HCT116 (cell line): ENCODE measurements around the gene CHM. TPM values are rescaled to one million over a fixed set of nuclear protein-coding genes. Genes with fewer than 3 reads are reported as not detected.

Experiments used
- ATAC-seq: fragments of 200-7000 bp; cut with Tn5 transposase; 2 replicates; pipeline ENCODE4 v1.9.1; 2020; ENCODE audit warnings: mild to moderate bottlenecking, moderate library complexity
- BruUV-seq: library from RNA; stranded (reverse); fragments of 400-500 nt; replicated peaks from 2 replicates; lab custom pipeline; 2021; lab: Mats Ljungman, UMichigan
- CTCF ChIA-PET: fragments of 300-600 bp; sonication (Branson Sonifier 250); formaldehyde crosslinking; loops from one replicate; lab custom pipeline; 2021; ENCODE audit warnings: antibody characterized with exemption; lab: Charles Lee
- POLR2A ChIA-PET: fragments of 300-600, 350-600 bp; sonication (Branson Sonifier 250); formaldehyde crosslinking; loops from one replicate; lab custom pipeline; 2021; ENCODE audit warnings: antibody characterized with exemption; lab: Charles Lee
- RAD21 ChIA-PET, 2 experiments: fragments of 300-600 bp; sonication (Branson Sonifier 250); formaldehyde crosslinking; loops; one replicate each; lab custom pipeline; 2023; ENCODE audit warnings: low total read pairs in 2 of 2; ENCODE audit not compliant: uncharacterized antibody in 2 of 2, unreplicated experiment in 2 of 2, low non-redundant PET in 1 of 2; lab: Charles Lee
- DNase-seq: peaks from one replicate; pipeline ENCODE4 v3.0.0-alpha.2; 2010; ENCODE audit warnings: low read depth, low spot score
- H2AFZ ChIP-seq: fragments of 200-600 bp; shearing (Covaris generic), sonication (generic); 2 replicates; pipeline ENCODE4 v1.6.1; 2017; ENCODE audit warnings: low read depth, mixed run types, mixed read lengths, antibody characterized with exemption, low read length; ENCODE audit not compliant: poor library complexity, severe bottlenecking
- H3K27ac ChIP-seq: 2 replicates; pipeline ENCODE4 v1.5.1; 2012; ENCODE audit warnings: low read depth, low read length
- H3K27me3 ChIP-seq: fragments of 200-600 bp; sonication (generic); 2 replicates; pipeline ENCODE4 v1.6.1; 2016; ENCODE audit warnings: mixed run types, low read length, mixed read lengths; ENCODE audit not compliant: insufficient read depth
- H3K36me3 ChIP-seq, 2 experiments: fragments of 200-500 bp in 1 of 2; fragments of 200-600 bp in 1 of 2; sonication (Bioruptor generic) in 1 of 2; sonication (generic) in 1 of 2; 2 replicates each; pipeline versions ENCODE4 v1.5.1 to v1.6.1; 2014 to 2016; ENCODE audit warnings: low read length in 2 of 2, inconsistent platforms in 1 of 2, mixed read lengths in 1 of 2, mixed run types in 1 of 2; ENCODE audit not compliant: insufficient read depth in 2 of 2, control insufficient read depth in 1 of 2
- H3K4me1 ChIP-seq, 2 experiments: fragments of 200-600 bp in 1 of 2; sonication (generic) in 1 of 2; 2 replicates each; pipeline versions ENCODE4 v1.5.1 to v1.6.1; 2012 to 2017; ENCODE audit warnings: low read length in 2 of 2, inconsistent platforms in 1 of 2, mild to moderate bottlenecking in 1 of 2, mixed read lengths in 1 of 2, mixed run types in 1 of 2, moderate library complexity in 1 of 2; ENCODE audit not compliant: insufficient read depth in 2 of 2, control insufficient read depth in 1 of 2
- H3K4me2 ChIP-seq: fragments of 200-600 bp; sonication (generic); 2 replicates; pipeline ENCODE4 v1.6.1; 2017; ENCODE audit warnings: mixed run types, low read length, mixed read lengths
- H3K4me3 ChIP-seq, 2 experiments: fragments of 200-600 bp in 1 of 2; sonication (generic) in 1 of 2; replicated peaks in 1 of 2; 2 replicates each; pipeline ENCODE4 v1.5.1; 2011 to 2016; ENCODE audit warnings: low read length in 2 of 2, control low read depth in 1 of 2, low read depth in 1 of 2, mild to moderate bottlenecking in 1 of 2, mixed read lengths in 1 of 2, mixed run types in 1 of 2
- H3K79me2 ChIP-seq: fragments of 200-600 bp; sonication (generic); 2 replicates; pipeline ENCODE4 v1.6.1; 2017; ENCODE audit warnings: mild to moderate bottlenecking, mixed run types, low read length, moderate library complexity, mixed read lengths; ENCODE audit not compliant: insufficient read depth
- H3K9ac ChIP-seq: fragments of 200-600 bp; sonication (generic); 2 replicates; pipeline ENCODE4 v1.6.1; 2016; ENCODE audit warnings: low read length, mixed read lengths
- H3K9me2 ChIP-seq: fragments of 200-600 bp; sonication (generic), shearing (Covaris generic); 2 replicates; pipeline ENCODE4 v1.6.1; 2017; ENCODE audit warnings: mixed run types, mild to moderate bottlenecking, moderate library complexity; ENCODE audit not compliant: insufficient read depth
- H3K9me3 ChIP-seq, 2 experiments: fragments of 200-500 bp in 1 of 2; fragments of 200-600 bp in 1 of 2; sonication (Bioruptor generic) in 1 of 2; sonication (generic) in 1 of 2; 2 replicates each; pipeline ENCODE4 v1.6.1; 2014 to 2017; ENCODE audit warnings: low read length in 2 of 2, mixed read lengths in 2 of 2, inconsistent platforms in 1 of 2, low read depth in 1 of 2, mild to moderate bottlenecking in 1 of 2, mixed run types in 1 of 2, moderate library complexity in 1 of 2; ENCODE audit not compliant: control insufficient read depth in 1 of 2, insufficient read depth in 1 of 2
- H4K20me1 ChIP-seq: fragments of 200-600 bp; sonication (generic), shearing (Covaris generic); 2 replicates; pipeline ENCODE4 v1.6.1; 2017; ENCODE audit warnings: mixed run types, mild to moderate bottlenecking, moderate library complexity; ENCODE audit not compliant: insufficient read depth
- ATF3 ChIP-seq: IDR thresholded peaks from 2 replicates; pipeline ENCODE4 v1.6.1; 2012
- EGR1 ChIP-seq: IDR thresholded peaks from 2 replicates; pipeline ENCODE4 v1.6.1; 2012; ENCODE audit warnings: low read depth
- FOSL1 ChIP-seq: IDR thresholded peaks from 2 replicates; pipeline ENCODE4 v1.6.1; 2012; ENCODE audit warnings: low read depth
- JUND ChIP-seq: IDR thresholded peaks from 2 replicates; pipeline ENCODE4 v1.6.1; 2012
- MAX ChIP-seq: IDR thresholded peaks from 2 replicates; pipeline ENCODE4 v1.6.1; 2012
- POLR2A ChIP-seq: IDR thresholded peaks from 2 replicates; pipeline ENCODE4 v1.7.0; 2011; ENCODE audit warnings: borderline replicate concordance; ENCODE audit not compliant: insufficient read depth, insufficient read length; ENCODE audit errors: extremely low read depth
- POLR2AphosphoS5 ChIP-seq: IDR thresholded peaks from 2 replicates; pipeline ENCODE4 v1.6.1; 2011; ENCODE audit warnings: mild to moderate bottlenecking, low read depth, low read length, moderate library complexity
- SP1 ChIP-seq: IDR thresholded peaks from 2 replicates; pipeline ENCODE4 v1.6.1; 2012; ENCODE audit warnings: low read depth
- SRF ChIP-seq: IDR thresholded peaks from 2 replicates; pipeline ENCODE4 v1.6.1; 2012; ENCODE audit warnings: low read depth
- YY1 ChIP-seq: IDR thresholded peaks from 2 replicates; pipeline ENCODE4 v1.6.1; 2011; ENCODE audit warnings: low read length, low read depth, moderate library complexity, mild to moderate bottlenecking; ENCODE audit not compliant: insufficient replicate concordance; ENCODE audit errors: extremely low read depth
- ZBTB33 ChIP-seq: IDR thresholded peaks from 2 replicates; pipeline ENCODE4 v1.6.1; 2011; ENCODE audit warnings: mild to moderate bottlenecking, low read length, moderate library complexity; ENCODE audit not compliant: insufficient replicate concordance; ENCODE audit errors: extremely low read depth
- intact Hi-C: fragments of 100-400 bp; cut with micrococcal nuclease; formaldehyde crosslinking; loops from 2 replicates; pipeline ENCODE4 v1.10.0; 2022
- total RNA-seq: library from RNA; stranded (reverse); gene quantifications from one replicate; pipeline ENCODE4 v1.2.1, GENCODE V29; 2021; ENCODE audit not compliant: unreplicated experiment

Gene CHM
- total RNA-seq, 1 experiment from 2014 or later: 17.1 TPM

- ChIA-PET CTCF (no interaction called here), RAD21 (no interaction called here), POLR2A (no interaction called here)
- BruUV-seq: no TSS peak
- H4K20me1 ChIP-seq: no peaks in the 10 kb centered on the region
- H2AFZ ChIP-seq: no peak overlapping the region
- no peaks in the 10 kb centered on the region for H3K4me1 ChIP-seq
- no peaks in the 10 kb centered on the region for H3K36me3 ChIP-seq
- TF ChIP-seq POLR2AphosphoS5 (no peak), POLR2A (no peak), SP1 (no peak), FOSL1 (no peak), ZBTB33 (no peak), MAX (no peak), SRF (no peak), JUND (no peak), EGR1 (no peak), ATF3 (no peak), YY1 (no peak)
- no peaks in the 10 kb centered on the region; the same call in 1 of the 2 replicates for H3K79me2 ChIP-seq
- DNase-seq: no peak
- H3K4me2 ChIP-seq: no peak overlapping the region
- no peaks in the 10 kb centered on the region for H3K27me3 ChIP-seq
- intact Hi-C loops: no loop called here
- H3K27ac ChIP-seq: no peak overlapping the region
- ATAC-seq: no peak
- H3K9ac ChIP-seq: no peak overlapping the region
- H3K4me3 ChIP-seq: no peak overlapping the region
- H3K9me2 ChIP-seq: no peaks in the 10 kb centered on the region
- H3K9me3 ChIP-seq: no peaks in the 10 kb centered on the region
Observed at GRCh38 chrX:86023811-86024210, 23.5 kb downstream of the CHM start.
